ENCODE results near the gene MRPL20.

- TF ChIP-seq ZNF274 (IDR thresholded peaks at IDR 0.05; ENCODE audit: low read depth, low read length) (no peak), YY1 (IDR thresholded peaks at IDR 0.05; ENCODE audit: insufficient read depth, insufficient read length) (no peak)
These were observed 40.4 kb downstream of the MRPL20 start for GRCh38 chr1:1366699-1367066.
